ENCODE results near the gene TUBA3D.
"Not testable (repeated sequence)": the region's sequence is repeated elsewhere in the genome, so short reads cannot be mapped to it uniquely, and the experiment has no call there.

Gene TUBA3D

GRCh38 chr2:131519466-131519865 lies 43.5 kb downstream of the TUBA3D start:
- Histone ChIP-seq H3K27ac (ENCODE audit: low read depth, low read length) (no peak overlapping the region), H3K9me3 (ENCODE audit: control insufficient read depth, insufficient read depth, low read length) (no peaks in the 10 kb centered on the region), H3K9me2 (replicated peaks; ENCODE audit: control insufficient read depth, low read length) (no peaks in the 10 kb centered on the region), H4K20me1 (ENCODE audit: control insufficient read depth, insufficient read depth, low read depth, low read length) (no peaks in the 10 kb centered on the region), H3K27me3 (ENCODE audit: control insufficient read depth, low read length) (no peaks in the 10 kb centered on the region), H3K79me2 (ENCODE audit: control insufficient read depth, low read length) (no peaks in the 10 kb centered on the region), H3K36me3 (ENCODE audit: control insufficient read depth, low read length) (peaks cover 32% of the 10 kb centered on the region), H3F3A (ENCODE audit: control insufficient read depth, insufficient read depth) (no peaks in the 10 kb centered on the region), H3K4me3 (ENCODE audit: low read length) (no peak overlapping the region), H3K4me2 (ENCODE audit: low read length) (no peak overlapping the region), H3K4me1 (ENCODE audit: control insufficient read depth, low read length) (no peaks in the 10 kb centered on the region; the same call in 1 of the 2 replicates)
- TF ChIP-seq EZH2phosphoT487 (IDR thresholded peaks at IDR 0.05; ENCODE audit: borderline replicate concordance, low read length): no peak
- TF ChIP-seq CTCF (IDR thresholded peaks at IDR 0.05; ENCODE audit: low read depth, low read length, poor library complexity, severe bottlenecking): no peak

- H3K36me3 ChIP-seq (ENCODE audit: control insufficient read depth, low read length): peaks cover 32% of the 10 kb centered on the region
- H3K79me2 ChIP-seq (ENCODE audit: control insufficient read depth, low read length); H3K9me3 ChIP-seq (ENCODE audit: control insufficient read depth, insufficient read depth, low read length); H3K4me2 ChIP-seq (ENCODE audit: low read length); H3K4me1 ChIP-seq (ENCODE audit: control insufficient read depth, low read length); H3K27me3 ChIP-seq (ENCODE audit: control insufficient read depth, low read length); H3K4me3 ChIP-seq (ENCODE audit: low read length); H3K9me2 ChIP-seq (replicated peaks; ENCODE audit: control insufficient read depth, low read length); H3F3A ChIP-seq (ENCODE audit: control insufficient read depth, insufficient read depth); H3K27ac ChIP-seq (ENCODE audit: low read depth, low read length); H4K20me1 ChIP-seq (ENCODE audit: control insufficient read depth, insufficient read depth, low read depth, low read length): not testable (repeated sequence)
Measured at GRCh38 chr2:131519871-131520470, 44.1 kb downstream of the TUBA3D start.

- H3K4me1 ChIP-seq (ENCODE audit: control insufficient read depth, low read length): no peaks in the 10 kb centered on the region
- TF ChIP-seq EZH2phosphoT487 (IDR thresholded peaks at IDR 0.05; ENCODE audit: borderline replicate concordance, low read length) (no peak), CTCF (IDR thresholded peaks at IDR 0.05; ENCODE audit: low read depth, low read length, poor library complexity, severe bottlenecking) (no peak)
- no peaks in the 10 kb centered on the region for H3K27me3 ChIP-seq (ENCODE audit: control insufficient read depth, low read length)
- H3K36me3 ChIP-seq (ENCODE audit: control insufficient read depth, low read length): peaks cover 32% of the 10 kb centered on the region
- H3F3A ChIP-seq (ENCODE audit: control insufficient read depth, insufficient read depth): peaks cover 5% of the 10 kb centered on the region
- no peaks in the 10 kb centered on the region for H3K9me3 ChIP-seq (ENCODE audit: control insufficient read depth, insufficient read depth, low read length)
- no peaks in the 10 kb centered on the region for H3K79me2 ChIP-seq (ENCODE audit: control insufficient read depth, low read length)
- H3K4me2 ChIP-seq (ENCODE audit: low read length): no peak overlapping the region
- H4K20me1 ChIP-seq (ENCODE audit: control insufficient read depth, insufficient read depth, low read depth, low read length): no peaks in the 10 kb centered on the region
- H3K4me3 ChIP-seq (ENCODE audit: low read length): no peak overlapping the region
- no peak overlapping the region for H3K27ac ChIP-seq (ENCODE audit: low read depth, low read length)
- H3K9me2 ChIP-seq (replicated peaks; ENCODE audit: control insufficient read depth, low read length): no peaks in the 10 kb centered on the region
Measured at GRCh38 chr2:131520526-131520925, 44.6 kb downstream of the TUBA3D start.

- not testable (repeated sequence) for H3K9me3 ChIP-seq (ENCODE audit: control insufficient read depth, insufficient read depth, low read length); H3K4me2 ChIP-seq (ENCODE audit: low read length); H4K20me1 ChIP-seq (ENCODE audit: control insufficient read depth, insufficient read depth, low read depth, low read length); H3K9me2 ChIP-seq (replicated peaks; ENCODE audit: control insufficient read depth, low read length); H3K27ac ChIP-seq (ENCODE audit: low read depth, low read length); H3K27me3 ChIP-seq (ENCODE audit: control insufficient read depth, low read length); H3K4me3 ChIP-seq (ENCODE audit: low read length); H3K79me2 ChIP-seq (ENCODE audit: control insufficient read depth, low read length); H3K4me1 ChIP-seq (ENCODE audit: control insufficient read depth, low read length); H3F3A ChIP-seq (ENCODE audit: control insufficient read depth, insufficient read depth)
- H3K36me3 ChIP-seq (ENCODE audit: control insufficient read depth, low read length): peaks cover 32% of the 10 kb centered on the region
Measured at GRCh38 chr2:131521524-131521923, 45.6 kb downstream of the TUBA3D start.

All from DOHH2 (cell line).